ENCODE results near the gene MISP.
"Not testable (repeated sequence)": the region's sequence is repeated elsewhere in the genome, so short reads cannot be mapped to it uniquely, and the experiment has no call there.

MISP gene

GRCh38 chr19:725461-726089 is 25.3 kb upstream of the MISP start:
- no peak for DNase-seq

GRCh38 chr19:726993-727956 is 23.6 kb upstream of the MISP start:
- no peak for DNase-seq

GRCh38 chr19:728011-728410 is 22.9 kb upstream of the MISP start:
- DNase-seq, result no peak

GRCh38 chr19:729564-729963 is 21.3 kb upstream of the MISP start:
- not testable (repeated sequence) for DNase-seq

GRCh38 chr19:729965-730668 is 20.8 kb upstream of the MISP start:
- no peak for DNase-seq

- DNase-seq, result no peak
Measured at GRCh38 chr19:731000-731399, 19.9 kb upstream of the MISP start.

GRCh38 chr19:732148-733069 is 18.5 kb upstream of the MISP start:
- DNase-seq, result no peak

GRCh38 chr19:734716-735115 is 16.2 kb upstream of the MISP start:
- no peak for DNase-seq

GRCh38 chr19:736125-736524 is 14.8 kb upstream of the MISP start:
- no peak for DNase-seq

- DNase-seq, result peak; percentile 57 to 58
Measured at GRCh38 chr19:737591-738093, 13.3 kb upstream of the MISP start.

- no peak for DNase-seq
Measured at GRCh38 chr19:738509-739128, 12.3 kb upstream of the MISP start.

GRCh38 chr19:739998-740715 is 10.8 kb upstream of the MISP start:
- no peak for DNase-seq

- DNase-seq, result not testable (repeated sequence)
Measured at GRCh38 chr19:740816-741505, 10.0 kb upstream of the MISP start.

- peak in 1 of 2 donors; percentile 5 for DNase-seq
Measured at GRCh38 chr19:741506-742131, 9.3 kb upstream of the MISP start.

GRCh38 chr19:742540-743075 is 8.3 kb upstream of the MISP start:
- DNase-seq, result no peak

- DNase-seq, result peak in 1 of 2 donors; percentile 24
Measured at GRCh38 chr19:743168-743687, 7.7 kb upstream of the MISP start.

- not testable (repeated sequence) for DNase-seq
Measured at GRCh38 chr19:745138-745537, 5.8 kb upstream of the MISP start.

- DNase-seq, result no peak
Measured at GRCh38 chr19:746208-746819, 4.6 kb upstream of the MISP start.

GRCh38 chr19:746956-747355 is 4.0 kb upstream of the MISP start:
- no peak for DNase-seq
